ENCODE results near the gene GPR87. TPM values are rescaled to one million over a fixed set of nuclear protein-coding genes. Genes with fewer than 3 reads are reported as not detected.

GPR87 gene
- polyA plus RNA-seq, 2 of the 4 experiments (the other 2 are of a cell fraction) = 0.41 to 0.52 TPM

DNA sequence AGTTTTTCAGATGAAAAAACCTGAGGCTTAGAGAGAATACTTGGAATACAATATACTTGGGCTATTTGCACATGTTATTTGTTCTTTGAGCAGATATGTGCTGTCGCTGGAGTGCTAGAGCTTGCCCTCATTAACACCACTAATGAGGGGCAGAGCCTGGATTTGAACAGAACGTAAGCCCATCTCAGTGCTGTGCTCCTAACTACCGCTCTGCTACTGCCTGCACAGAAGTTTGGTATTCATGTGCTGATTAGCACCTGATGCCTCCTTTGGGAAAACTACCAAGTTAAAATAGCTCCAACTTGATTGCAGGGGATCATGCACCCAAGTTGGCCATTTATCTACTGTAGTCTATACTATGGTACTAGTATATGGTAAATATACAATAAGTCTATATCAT lies 3.6 kb downstream of the GPR87 start:
- no peak overlapping the region for H3K27ac ChIP-seq
- H3K9me3 ChIP-seq = no peaks in the 10 kb centered on the region
- ChIA-PET CTCF (interaction anchor here (1.4 to 1.9 kb wide), 4 partner anchors 13 to 102 kb away, joined by 3 to 9 read pairs (median 4); no protein-coding TSS in a partner anchor), POLR2A (no interaction called here)
- H3K4me2 ChIP-seq = no peak overlapping the region
- peaks cover 17% of the 10 kb centered on the region; the same call in 2 of the 3 replicates for H3K4me1 ChIP-seq
- 75% methylated on average over 3 of the region's 3 CpGs for WGBS (ENCODE audit: missing lambda C conversion rate)
- ATAC-seq (no peak), DNase-seq (ENCODE audit: low read depth in 1 of 2, low spot score in 1 of 2) (no peak), FAIRE-seq (no peak)
- H3K4me3 ChIP-seq = no peak overlapping the region
- TF ChIP-seq FOSB (CRISPR knock-in tag; IDR thresholded peaks at IDR 0.05) = no peak
- no peak for TF ChIP-seq TP53 (CRISPR knock-in tag; IDR thresholded peaks at IDR 0.05)
- TF ChIP-seq CBX2 (IDR thresholded peaks at IDR 0.05; ENCODE audit: borderline replicate concordance, low read depth) = no peak
- TF ChIP-seq, protein P1, sequence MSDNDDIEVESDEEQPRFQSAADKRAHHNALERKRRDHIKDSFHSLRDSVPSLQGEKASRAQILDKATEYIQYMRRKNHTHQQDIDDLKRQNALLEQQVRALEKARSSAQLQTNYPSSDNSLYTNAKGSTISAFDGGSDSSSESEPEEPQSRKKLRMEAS (IDR thresholded peaks at IDR 0.05) = no peak
- TF ChIP-seq, protein P2, sequence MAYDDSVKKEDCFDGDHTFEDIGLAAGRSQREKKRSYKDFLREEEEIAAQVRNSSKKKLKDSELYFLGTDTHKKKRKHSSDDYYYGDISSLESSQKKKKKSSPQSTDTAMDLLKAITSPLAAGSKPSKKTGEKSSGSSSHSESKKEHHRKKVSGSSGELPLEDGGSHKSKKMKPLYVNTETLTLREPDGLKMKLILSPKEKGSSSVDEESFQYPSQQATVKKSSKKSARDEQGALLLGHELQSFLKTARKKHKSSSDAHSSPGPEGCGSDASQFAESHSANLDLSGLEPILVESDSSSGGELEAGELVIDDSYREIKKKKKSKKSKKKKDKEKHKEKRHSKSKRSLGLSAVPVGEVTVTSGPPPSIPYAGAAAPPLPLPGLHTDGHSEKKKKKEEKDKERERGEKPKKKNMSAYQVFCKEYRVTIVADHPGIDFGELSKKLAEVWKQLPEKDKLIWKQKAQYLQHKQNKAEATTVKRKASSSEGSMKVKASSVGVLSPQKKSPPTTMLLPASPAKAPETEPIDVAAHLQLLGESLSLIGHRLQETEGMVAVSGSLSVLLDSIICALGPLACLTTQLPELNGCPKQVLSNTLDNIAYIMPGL (CRISPR knock-in tag; IDR thresholded peaks at IDR 0.05; ENCODE audit: borderline replicate concordance) = no peak
- no peak for TF ChIP-seq MYC (IDR thresholded peaks at IDR 0.05; ENCODE audit: borderline replicate concordance, low read length)
- TF ChIP-seq MAZ (IDR thresholded peaks at IDR 0.05; ENCODE audit: borderline replicate concordance, low read depth, low read length) = no peak
- TF ChIP-seq ZSCAN20 (CRISPR knock-in tag; IDR thresholded peaks at IDR 0.05) = no peak
- no peak for TF ChIP-seq SREBF2 (IDR thresholded peaks at IDR 0.05)
- TF ChIP-seq CHD4 (IDR thresholded peaks at IDR 0.05; ENCODE audit: borderline replicate concordance) = no peak

DNA sequence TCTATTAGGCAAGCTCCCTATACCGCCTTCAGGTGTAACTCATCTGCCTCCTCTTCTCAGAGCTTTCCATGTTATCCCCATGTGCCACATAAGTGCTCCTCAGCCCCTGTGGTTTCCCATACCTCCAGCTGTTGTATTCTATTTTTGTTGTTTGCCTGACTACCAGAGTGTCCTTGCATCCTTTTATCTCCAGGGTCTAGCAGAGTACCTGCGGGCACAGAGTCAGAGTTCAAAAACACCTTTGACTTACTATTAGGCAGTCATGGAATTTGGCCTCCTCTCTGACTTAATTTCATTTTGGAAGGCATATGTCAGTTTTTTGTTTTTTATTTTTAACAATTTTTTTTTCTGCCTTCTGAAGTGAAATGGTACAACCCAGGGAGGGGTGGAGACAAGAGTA lies 7.1 kb downstream of the GPR87 start:
- CTCF ChIA-PET = interaction anchor here (0.7 to 1.1 kb wide), 4 partner anchors 17 to 141 kb away, joined by 3 to 5 read pairs (median 3); no protein-coding TSS in a partner anchor
- ATAC-seq = no peak
- 89% methylated on average over 2 of the region's 2 CpGs for WGBS (ENCODE audit: missing lambda C conversion rate)
- Histone ChIP-seq H3K4me1 (peaks cover 21% of the 10 kb centered on the region), H3K4me3 (no peak overlapping the region), H3K4me2 (no peak overlapping the region), H3K27ac (no peak overlapping the region), H3K9me3 (no peaks in the 10 kb centered on the region)
- DNase-seq (ENCODE audit: low read depth in 1 of 2, low spot score in 1 of 2) = no peak
- no peak for FAIRE-seq
- POLR2A ChIA-PET = no interaction called here
- TF ChIP-seq RARB (CRISPR knock-in tag; IDR thresholded peaks at IDR 0.05) = no peak
- no peak for TF ChIP-seq CEBPB (IDR thresholded peaks at IDR 0.05)
- no peak for TF ChIP-seq FOSL2 (IDR thresholded peaks at IDR 0.05)
- no peak for TF ChIP-seq FOSL2 (CRISPR knock-in tag; IDR thresholded peaks at IDR 0.05)
- TF ChIP-seq SREBF2 (IDR thresholded peaks at IDR 0.05) = no peak
- TF ChIP-seq NR3C1 (IDR thresholded peaks at IDR 0.05) = no peak
- no peak for TF ChIP-seq ZC3H11A (IDR thresholded peaks at IDR 0.05)
- TF ChIP-seq, protein P3, sequence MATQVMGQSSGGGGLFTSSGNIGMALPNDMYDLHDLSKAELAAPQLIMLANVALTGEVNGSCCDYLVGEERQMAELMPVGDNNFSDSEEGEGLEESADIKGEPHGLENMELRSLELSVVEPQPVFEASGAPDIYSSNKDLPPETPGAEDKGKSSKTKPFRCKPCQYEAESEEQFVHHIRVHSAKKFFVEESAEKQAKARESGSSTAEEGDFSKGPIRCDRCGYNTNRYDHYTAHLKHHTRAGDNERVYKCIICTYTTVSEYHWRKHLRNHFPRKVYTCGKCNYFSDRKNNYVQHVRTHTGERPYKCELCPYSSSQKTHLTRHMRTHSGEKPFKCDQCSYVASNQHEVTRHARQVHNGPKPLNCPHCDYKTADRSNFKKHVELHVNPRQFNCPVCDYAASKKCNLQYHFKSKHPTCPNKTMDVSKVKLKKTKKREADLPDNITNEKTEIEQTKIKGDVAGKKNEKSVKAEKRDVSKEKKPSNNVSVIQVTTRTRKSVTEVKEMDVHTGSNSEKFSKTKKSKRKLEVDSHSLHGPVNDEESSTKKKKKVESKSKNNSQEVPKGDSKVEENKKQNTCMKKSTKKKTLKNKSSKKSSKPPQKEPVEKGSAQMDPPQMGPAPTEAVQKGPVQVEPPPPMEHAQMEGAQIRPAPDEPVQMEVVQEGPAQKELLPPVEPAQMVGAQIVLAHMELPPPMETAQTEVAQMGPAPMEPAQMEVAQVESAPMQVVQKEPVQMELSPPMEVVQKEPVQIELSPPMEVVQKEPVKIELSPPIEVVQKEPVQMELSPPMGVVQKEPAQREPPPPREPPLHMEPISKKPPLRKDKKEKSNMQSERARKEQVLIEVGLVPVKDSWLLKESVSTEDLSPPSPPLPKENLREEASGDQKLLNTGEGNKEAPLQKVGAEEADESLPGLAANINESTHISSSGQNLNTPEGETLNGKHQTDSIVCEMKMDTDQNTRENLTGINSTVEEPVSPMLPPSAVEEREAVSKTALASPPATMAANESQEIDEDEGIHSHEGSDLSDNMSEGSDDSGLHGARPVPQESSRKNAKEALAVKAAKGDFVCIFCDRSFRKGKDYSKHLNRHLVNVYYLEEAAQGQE (IDR thresholded peaks at IDR 0.05) = no peak
- TF ChIP-seq MAZ (IDR thresholded peaks at IDR 0.05; ENCODE audit: borderline replicate concordance, low read depth, low read length) = no peak
- TF ChIP-seq, protein P4, sequence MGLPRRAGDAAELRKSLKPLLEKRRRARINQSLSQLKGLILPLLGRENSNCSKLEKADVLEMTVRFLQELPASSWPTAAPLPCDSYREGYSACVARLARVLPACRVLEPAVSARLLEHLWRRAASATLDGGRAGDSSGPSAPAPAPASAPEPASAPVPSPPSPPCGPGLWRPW (IDR thresholded peaks at IDR 0.05) = no peak
- no peak for TF ChIP-seq ESRRA (IDR thresholded peaks at IDR 0.05; ENCODE audit: borderline replicate concordance, low read length)
- TF ChIP-seq FOSB (CRISPR knock-in tag; IDR thresholded peaks at IDR 0.05) = no peak
- no peak for TF ChIP-seq EHF (CRISPR knock-in tag; IDR thresholded peaks at IDR 0.05)
